SK-MEL-5 (cell line): ENCODE results near the gene KCNMB2. TPM values are rescaled to one million over a fixed set of nuclear protein-coding genes. Genes with fewer than 3 reads are reported as not detected.
"Not testable (repeated sequence)": the region's sequence is repeated elsewhere in the genome, so short reads cannot be mapped to it uniquely, and the experiment has no call there.

Experiments
- DNase-seq: peaks from one replicate; pipeline ENCODE4 v3.0.0-alpha.2; 2016; ENCODE audit warnings: low read depth, low spot score
- in situ Hi-C: cut with HindIII; loops from 2 replicates; pipeline ENCODE4 v1.10.0; 2016; ENCODE audit warnings: low sequenced_read_pairs, high pct_unique_total_duplicates, low pct_unique_long_range_greater_than_20kb
- total RNA-seq: library from RNA; depleted of rRNA; stranded (reverse); fragments of >200 nt; shearing (Covaris generic); gene quantifications from 2 replicates; pipeline ENCODE4 v1.2.3, GENCODE V29; 2014

The KCNMB2 gene
- total RNA-seq, 1 experiment from 2014 or later, result not detected

DNA sequence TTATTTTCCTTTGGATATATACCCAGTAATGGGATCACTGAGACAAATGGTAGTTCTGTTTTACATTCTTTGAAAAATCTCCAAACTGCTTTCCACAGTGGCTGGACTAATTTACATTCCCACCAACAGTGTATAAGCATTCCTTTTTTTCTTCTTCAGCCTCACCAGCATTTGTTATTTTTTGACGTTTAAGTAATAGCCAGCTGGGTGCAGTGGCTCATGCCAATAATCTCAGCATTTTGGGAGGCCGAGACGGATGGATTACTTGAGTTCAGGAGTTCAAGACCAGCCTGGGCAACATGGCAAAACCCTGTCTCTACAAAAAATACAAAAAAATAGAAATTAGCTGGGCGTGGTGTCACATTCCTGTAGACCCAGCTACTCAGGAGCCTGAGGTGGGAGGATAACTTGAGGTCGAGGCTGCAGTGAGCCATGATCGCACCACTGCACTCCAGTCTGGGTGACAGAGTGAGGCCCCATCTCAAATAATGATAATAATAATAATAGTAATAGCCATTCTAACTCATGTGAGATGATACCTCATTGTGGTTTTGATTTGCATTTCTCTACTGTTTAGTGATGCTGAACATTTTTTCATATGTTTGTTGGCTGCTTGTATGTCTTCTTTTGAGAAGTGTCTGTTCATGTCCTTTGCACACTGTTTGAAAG is 21.0 kb upstream of the KCNMB2 start:
- DNase-seq, in situ Hi-C loops: not testable (repeated sequence)

DNA sequence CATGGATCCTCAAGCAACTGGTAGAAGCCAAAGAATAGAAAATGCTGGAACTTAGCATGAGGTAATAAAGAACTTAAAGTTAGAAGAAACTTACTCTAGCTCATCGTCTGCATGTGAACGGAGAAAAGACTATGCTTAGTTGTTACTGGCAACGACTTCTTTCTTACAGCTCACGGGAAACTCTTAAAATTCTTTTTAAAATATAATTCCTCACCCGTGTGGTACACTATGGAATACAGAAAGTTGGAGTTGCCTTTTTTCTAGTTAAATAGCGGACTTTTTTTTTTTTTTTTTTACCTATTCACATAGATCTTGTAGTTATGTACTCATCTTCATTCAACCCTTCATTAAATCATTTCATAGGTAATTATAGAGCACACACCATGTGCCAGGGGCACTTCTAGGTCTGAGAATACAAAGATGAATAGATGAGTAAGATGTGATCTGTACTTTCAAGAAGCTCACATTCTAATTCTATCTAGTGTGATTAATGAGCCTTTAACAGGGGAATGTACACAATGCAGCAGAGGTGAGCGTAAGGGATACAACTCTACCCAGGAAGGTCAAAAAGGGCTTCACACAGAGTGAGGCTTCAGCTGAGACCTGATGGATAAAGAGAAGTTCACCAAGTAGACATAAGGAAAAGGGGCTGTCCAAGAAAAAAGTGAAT is 18.4 kb upstream of the KCNMB2 start:
- no peak for DNase-seq
- in situ Hi-C loops, result no loop called here

DNA sequence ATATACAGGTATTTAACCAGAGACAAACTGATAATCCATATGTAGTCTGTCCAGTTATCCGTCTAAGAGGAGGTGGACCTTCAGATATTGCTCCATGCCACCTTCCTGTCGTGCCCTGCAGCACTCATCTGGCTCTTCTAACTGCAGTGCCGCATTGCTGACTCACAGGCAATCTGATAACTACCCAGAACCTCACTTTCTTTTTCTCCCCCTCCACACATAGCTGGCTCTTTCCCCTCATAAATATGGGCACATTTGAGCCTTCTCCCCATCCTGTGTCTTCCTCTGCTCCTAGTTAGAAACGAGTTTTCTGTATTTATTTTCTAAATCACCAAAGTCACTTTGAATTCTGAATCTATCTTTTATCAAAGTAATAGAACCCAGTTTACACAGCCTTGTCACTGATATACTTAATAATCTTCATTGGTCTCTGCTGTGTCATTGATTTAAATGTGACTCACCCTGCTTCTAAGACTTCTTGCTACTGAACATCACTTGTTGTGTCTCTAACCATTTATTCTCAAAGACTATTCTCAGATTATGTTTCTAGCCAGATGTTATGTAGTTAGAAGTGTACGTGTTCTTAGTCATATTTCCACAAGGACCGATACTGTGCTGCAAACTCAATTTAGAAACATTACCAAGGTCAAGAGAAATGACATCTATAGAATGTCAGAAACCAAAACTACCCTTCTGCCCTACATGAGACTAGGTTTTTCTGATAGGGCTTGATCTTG is 17.4 kb upstream of the KCNMB2 start:
- in situ Hi-C loops, result no loop called here
- DNase-seq, result no peak

DNA sequence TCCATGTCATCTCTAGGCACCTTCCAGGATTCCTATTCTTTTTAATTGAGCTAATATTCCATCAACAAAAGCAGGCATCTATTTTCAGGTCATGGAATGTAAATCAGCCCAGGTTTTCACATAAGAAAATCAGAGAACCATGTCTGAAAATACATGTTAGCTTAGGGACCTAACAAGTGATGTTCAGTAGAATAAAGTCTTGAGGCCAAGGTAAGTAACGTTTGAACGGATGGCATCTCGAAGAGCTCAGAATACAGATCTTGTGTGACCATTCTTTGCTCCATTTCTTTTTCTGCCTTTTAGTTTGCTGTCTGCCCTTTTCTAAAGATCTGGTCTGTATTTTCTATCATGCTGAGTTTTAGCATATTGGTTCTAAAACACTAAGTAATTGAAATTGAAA is 16.5 kb upstream of the KCNMB2 start:
- in situ Hi-C loops, result no loop called here
- no peak for DNase-seq

DNA sequence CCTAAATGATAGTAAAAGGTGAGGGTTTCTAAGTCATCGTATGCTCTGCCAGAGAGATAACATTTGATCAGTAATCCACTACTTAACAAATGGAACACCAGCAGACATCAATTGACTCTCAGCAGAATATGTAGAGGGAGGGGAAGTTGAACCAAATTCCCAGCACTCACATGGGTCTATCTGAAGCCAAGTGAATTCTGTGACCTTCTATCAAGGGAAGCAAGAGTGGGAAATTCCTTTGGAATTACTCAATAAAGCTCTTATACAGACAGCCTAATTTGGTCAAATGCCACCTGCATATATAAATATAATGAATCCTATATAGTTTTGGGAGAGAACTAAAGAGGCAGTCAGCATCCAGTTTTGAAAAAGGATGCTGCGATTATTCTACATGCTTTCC is 15.8 kb upstream of the KCNMB2 start:
- DNase-seq, result no peak
- in situ Hi-C loops, result no loop called here

DNA sequence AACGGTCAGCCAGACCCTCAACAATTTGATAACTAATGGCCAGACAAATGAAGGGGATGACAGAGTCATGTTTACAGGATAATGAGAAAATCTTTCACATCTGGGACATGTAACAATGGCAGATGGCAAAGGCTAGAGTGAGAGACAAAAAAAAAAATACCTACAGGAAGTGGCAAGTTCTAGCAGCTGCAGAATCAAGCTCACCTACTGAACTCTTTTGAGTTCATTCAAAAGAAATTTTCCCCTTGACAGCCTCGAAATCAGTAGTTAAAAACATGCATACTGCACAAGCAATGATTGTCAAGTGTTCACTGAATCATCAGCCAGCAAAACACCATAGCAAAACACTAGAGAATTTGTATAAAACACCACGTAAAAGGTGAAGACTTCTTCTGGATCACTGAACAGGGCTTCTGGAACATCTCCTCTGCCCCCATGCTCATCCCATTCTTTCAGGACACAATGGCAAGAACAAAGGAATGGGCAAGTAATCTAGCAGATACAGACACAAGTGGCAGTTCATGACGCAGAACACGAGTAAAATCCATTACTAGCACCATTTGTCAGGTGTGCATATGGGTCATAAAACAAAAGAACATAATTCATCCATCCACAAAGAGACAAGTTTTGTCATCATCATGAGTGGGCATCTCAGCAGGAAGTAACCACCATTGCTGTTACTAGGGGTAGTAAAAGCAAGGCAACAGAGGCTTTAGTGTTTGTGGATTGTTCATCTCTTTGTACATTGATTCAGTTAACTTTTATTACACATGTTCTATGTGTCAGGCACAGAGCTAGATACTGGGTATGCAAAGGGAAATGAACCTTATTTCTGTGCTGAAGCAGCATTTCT is 13.8 kb upstream of the KCNMB2 start:
- no peak for DNase-seq
- in situ Hi-C loops, result no loop called here

DNA sequence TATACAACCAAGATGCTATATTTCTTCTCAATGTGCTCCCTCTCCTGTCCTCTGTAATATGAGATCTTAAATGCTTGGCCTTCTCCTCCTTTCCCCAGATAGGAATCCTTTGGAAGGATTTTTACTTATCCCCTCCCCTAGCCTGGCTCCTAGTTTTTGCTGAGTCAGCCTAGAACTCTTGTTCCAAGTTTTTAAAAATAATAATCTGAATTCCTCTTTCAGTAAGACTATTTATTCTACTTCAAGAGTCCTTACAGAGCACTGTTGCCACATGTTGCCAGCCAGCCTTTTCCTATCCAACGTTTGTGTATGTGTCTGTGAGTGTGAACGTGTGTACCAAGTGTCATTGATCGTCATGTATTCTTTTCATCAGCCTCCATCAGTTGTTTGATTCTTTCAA is 11.0 kb upstream of the KCNMB2 start:
- in situ Hi-C loops, result no loop called here
- DNase-seq, result no peak

DNA sequence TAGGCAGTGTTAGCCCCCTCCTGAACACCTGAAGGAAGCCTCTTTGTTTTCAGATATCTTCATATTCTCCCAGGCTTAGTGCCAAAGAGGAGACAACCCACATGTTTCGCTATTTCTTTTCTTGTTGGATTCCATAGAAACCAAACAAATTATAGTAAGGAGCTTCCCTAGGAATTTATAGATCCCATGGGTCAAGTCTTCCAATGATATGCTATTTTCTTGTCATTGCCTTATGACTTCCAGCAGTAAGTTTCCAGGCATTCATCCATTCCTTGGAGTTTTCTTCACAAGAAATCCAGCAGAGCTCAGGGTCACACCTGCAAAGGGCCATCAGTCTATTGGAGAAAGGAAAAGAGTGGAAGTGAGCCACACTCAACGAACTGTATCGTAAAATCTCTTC is 9.9 kb upstream of the KCNMB2 start:
- in situ Hi-C loops, result no loop called here

DNA sequence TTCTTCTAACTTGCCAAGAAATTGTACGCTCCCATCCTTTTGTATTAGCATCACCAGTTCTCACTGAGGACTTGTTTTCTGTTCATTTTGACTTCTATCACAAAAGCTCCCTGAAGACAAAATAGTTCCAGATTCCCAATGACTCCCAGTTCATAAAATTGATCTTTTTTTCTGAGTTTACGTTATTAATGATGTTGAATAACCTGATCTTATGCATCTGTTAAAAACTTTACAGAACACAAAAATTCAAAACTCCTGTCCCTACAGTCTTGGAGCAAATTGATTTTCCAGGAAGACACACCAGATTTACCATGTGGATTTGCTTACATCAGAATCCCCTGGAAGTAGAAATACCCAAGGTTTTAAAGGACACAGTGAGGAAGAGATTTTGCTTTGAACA is 8.3 kb upstream of the KCNMB2 start:
- in situ Hi-C loops, result no loop called here
- DNase-seq, result no peak

More for the DNA sequence above, 9.9 kb upstream of the KCNMB2 start:
- no peak for DNase-seq

DNA sequence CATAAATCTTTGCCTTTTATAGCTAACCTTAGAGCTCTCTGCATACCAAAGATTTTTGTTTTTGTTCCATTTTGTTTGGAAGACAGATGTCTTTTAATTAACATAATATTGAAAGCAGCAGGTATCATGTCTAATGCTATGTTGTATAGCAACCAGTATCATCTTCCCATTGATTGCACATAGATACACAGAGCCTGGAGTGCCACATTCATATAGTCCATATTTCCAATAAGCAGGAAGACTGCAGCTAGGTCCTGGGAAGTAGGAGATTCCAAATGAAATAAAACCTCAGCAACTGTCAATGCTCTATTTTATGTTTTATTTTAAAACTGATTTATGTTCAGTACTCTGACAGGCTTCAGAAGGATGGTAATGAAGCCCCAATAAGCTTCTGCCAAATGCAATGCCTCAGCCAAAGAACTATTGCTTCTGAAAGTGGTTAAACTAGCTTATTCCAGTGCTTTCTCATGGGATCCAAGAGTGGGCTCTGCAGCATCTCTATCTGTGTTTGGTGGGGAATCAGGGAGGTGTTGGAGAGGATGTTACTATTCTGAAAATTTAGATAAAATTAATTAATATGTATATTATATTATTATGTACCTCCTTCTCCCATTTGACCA is 6.5 kb upstream of the KCNMB2 start:
- no peak for DNase-seq

DNA sequence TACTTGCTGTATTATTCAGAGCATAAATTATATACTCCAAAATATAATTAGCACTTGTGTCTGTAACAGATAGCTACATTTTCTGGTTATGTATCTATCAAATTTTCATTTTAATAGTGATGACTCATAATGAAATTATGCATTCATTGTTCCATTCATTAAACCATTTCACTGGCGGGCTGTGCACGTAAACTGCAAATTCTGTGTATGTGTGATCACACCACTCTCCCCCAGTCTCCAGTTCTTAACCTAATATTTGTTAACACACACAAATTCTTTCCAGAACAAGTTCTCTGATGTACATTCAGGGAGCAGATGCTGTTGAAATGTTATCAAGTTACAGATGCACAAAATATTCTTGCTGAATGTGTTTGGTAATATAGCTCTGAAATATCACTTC is 3.8 kb upstream of the KCNMB2 start:
- DNase-seq, result no peak
- in situ Hi-C loops, result no loop called here

More for the DNA sequence above, 6.5 kb upstream of the KCNMB2 start:
- in situ Hi-C loops, result no loop called here

DNA sequence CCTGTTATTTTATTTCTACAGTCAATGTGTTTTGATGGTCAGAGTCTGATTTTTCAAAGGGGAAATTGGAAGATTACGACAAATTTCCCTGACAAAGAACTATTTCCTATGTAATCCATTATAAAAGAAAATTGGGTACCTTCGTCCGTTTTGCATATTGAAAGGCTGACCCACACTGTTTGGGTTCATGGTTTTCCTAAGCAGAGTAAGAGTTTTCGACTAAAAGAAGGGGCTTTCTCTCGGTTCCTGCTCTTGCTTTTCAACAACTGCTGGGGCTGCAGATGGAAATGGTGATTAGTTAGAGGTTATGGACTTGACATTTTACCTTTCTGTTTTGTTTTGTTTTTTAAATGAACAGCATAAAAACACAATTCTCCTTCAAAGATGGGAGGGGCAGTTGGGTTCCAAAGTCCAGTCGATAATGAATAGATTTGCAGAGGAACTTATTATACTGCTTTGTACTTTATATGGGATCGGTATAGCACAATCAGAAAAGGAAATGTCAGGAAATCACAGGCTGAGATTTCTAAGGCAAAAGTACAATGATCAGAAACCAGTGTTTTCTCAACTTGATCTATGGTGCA is 978 bp downstream of the KCNMB2 start:
- DNase-seq, result no peak
- in situ Hi-C loops, result no loop called here

DNA sequence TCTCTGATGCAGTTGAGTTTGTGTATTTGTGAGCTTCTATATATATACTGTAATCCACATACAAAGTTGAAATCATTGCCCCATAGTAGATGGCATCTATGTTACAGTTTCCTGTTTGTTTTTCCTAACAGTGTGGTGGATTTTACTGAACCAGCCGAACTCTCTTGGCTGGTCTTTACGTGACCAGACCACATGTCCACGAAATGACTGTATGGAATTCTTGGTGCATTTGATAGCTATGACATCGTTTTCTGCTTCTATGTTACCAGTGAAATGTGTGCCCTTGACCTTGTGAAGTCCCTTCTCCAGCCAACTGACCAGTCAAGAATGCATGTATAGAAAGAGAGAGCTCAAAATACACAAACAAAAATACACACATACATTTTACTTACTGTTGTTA is 1.8 kb downstream of the KCNMB2 start:
- DNase-seq, result no peak
- in situ Hi-C loops, result no loop called here

DNA sequence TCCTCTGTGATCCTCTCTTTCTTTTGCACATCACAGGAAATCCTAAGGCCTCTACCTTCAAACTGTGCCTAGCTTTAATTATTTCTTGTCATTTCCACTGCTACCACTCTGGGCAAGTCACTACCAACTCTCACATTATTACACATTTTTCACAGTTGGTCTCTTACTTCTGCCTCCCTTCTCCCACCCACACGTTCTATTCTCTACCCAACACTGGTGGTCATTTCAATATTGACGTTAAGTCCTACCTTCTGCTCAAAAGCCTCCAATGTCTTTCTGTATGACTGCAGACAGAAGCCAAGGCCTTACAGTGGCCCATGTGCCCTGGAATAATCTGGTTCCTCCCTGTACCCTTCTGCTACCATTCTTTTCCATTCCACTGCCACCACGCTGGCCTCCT is 3.9 kb downstream of the KCNMB2 start:
- in situ Hi-C loops, result no loop called here
- no peak for DNase-seq

DNA sequence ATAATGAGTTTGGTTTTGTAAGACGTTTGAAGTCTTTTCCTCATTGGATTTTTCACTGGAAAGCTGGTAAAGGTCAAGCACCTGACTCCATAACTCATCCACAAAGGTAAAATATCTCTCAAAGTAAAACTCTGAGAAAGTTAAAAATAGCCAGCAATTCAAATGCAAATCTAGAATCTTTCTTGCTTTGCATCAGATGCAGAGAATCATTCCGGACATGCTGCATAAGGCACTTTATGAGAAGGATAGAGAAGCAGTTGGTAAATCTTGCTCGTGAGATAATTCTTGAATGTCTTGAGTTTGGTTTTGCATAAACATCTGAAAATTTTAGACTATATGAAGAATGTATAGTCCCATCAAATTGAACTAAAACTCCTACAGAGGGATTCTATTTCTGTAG is 9.1 kb downstream of the KCNMB2 start:
- DNase-seq, result no peak
- in situ Hi-C loops, result no loop called here

DNA sequence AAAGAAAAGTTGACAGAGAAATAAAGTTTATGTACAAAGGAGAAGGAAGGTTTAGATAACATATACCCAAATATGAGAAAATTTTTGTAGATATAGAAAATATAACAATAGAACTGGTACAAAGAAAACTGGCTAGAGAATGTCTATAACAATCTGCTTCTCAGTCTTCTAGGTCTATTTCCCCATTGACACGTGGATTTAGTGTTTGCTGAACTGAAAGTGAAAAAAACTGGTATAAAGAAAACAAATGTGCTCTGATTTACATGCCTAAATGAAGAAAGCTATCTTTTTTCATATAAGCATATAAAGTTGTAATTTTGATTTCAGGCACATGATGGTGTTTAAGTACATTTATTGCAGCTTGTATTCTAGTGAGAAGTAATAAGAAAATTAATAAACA is 9.8 kb downstream of the KCNMB2 start:
- in situ Hi-C loops, result no loop called here
- no peak for DNase-seq

DNA sequence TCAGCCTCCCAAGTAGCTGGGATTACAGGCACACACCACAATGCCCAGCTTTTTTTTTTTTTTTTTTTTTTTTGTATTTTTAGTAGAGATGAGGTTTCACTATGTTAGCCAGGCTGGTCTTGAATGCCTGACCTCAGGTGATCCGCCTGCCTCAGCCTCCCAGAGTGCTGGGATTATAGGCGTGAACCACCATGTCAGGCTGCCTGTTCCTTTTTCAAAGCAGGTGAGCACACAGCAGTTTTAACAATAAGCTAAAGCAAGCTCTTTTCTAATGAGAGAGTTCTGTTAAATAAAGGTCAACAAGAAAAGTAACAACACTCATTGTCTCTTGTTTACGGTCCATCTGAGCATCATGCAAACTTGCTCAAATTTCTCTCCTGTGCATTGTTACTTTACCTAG is 13.2 kb downstream of the KCNMB2 start:
- DNase-seq, in situ Hi-C loops: not testable (repeated sequence)
